ENCODE results near the gene DNLZ. TPM values are rescaled to one million over a fixed set of nuclear protein-coding genes. Genes with fewer than 3 reads are reported as not detected.

The DNLZ gene
- total and polyA plus RNA-seq, 2 of the 4 experiments (the other 2 are of a cell fraction) = 2.0 to 11.4 TPM

DNA sequence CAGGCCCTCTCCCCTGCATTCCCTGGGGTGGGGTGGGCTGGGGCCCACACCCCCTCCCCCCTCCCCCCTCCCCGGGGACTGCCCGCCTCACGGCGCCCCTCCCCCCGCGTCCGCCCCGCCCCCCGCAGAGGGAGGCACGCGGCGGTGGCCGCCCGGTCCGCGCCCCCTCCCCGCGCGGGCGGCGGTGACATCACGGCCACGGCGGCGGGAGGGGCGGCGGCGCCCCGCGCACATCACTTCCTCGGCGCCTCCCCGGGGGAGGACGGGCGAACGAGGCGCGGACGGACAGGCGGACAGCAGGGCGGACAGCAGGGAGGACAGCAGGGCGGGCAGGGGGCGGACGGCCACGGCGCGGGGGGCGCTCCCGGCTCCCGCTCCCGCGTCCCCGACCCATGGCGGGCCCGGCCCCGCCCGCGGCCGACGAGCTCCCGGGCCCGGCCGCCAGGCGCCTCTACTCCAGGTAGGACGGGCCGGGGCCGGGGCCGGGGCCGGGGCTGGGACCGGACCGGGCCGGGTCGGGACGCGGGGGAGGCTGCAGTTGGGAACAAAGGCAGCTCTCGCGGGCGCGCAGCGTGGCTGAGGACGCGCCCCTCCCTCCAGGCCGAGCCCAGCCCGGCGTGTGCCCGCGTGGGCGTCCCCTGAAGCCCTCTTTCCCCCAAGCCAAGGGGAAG, 36.1 kb downstream of the DNLZ start, which contains the start of gene GPSM1:
GPSM1 (plus strand) TSS at position 236 of the 671 bp plus-strand sequence; CDS start at position 393, 157 bp downstream.
- H2AK5ac ChIP-seq (ENCODE audit: low read depth, low read length) = peak within 1 kb of the TSS; percentile 100
- in situ Hi-C loops (cut with MboI; ENCODE audit: low sequenced_read_pairs) = no loop called here
- POLR2A ChIA-PET (ENCODE audit: unreplicated experiment) = interaction anchor here (0.7 kb wide), 1 partner anchor 36 kb away, joined by 4 read pairs; no protein-coding TSS in a partner anchor
- H4K91ac ChIP-seq (ENCODE audit: insufficient read depth, low read depth, low read length) = peak within 1 kb of the TSS; percentile 99
- peak within 1 kb of the TSS; percentile 98 for H4K5ac ChIP-seq (ENCODE audit: low read depth, low read length)
- intact Hi-C loops (cut with micrococcal nuclease) = loop anchor here (5.0 kb wide), 1 partner anchor 75 kb away; the partner anchor contains the start of gene SNAPC4
- H3K9me3 ChIP-seq (ENCODE audit: control insufficient read depth, insufficient read depth, low read length) = no peaks in the 10 kb centered on the region
- dilution Hi-C loops (cut with HindIII; ENCODE audit: low sequenced_read_pairs, unreplicated experiment) = no loop called here
- TF ChIP-seq MAFK (IDR thresholded peaks at IDR 0.05; ENCODE audit: low read depth, low read length) (no peak), BHLHE40 (IDR thresholded peaks at IDR 0.05; ENCODE audit: low read depth, low read length) (peak; percentile 57; the same call in 1 of the 2 replicates), RAD21 (IDR thresholded peaks at IDR 0.05; ENCODE audit: low read length) (no peak), RCOR1 (IDR thresholded peaks at IDR 0.05; ENCODE audit: insufficient replicate concordance, low read length) (no peak), MAZ (IDR thresholded peaks at IDR 0.05; ENCODE audit: borderline replicate concordance, low read depth, low read length) (peak; percentile 93; the same call in 1 of the 2 replicates), NFE2L2 (IDR thresholded peaks at IDR 0.05; ENCODE audit: low read depth, low read length) (no peak), POLR2A (IDR thresholded peaks at IDR 0.05; ENCODE audit: low read depth, low read length) (peak; percentile 89)
- peak within 1 kb of the TSS; percentile 100 for H2AK9ac ChIP-seq (replicated peaks; ENCODE audit: low read depth, low read length, poor library complexity)
- H2BK120ac ChIP-seq (ENCODE audit: low read depth, low read length) = peak within 1 kb of the TSS; percentile 100
- CTCF ChIA-PET = interaction anchor here (0.7 to 1.4 kb wide), 2 partner anchors 15 to 35 kb away, joined by 3 read pairs; no protein-coding TSS in a partner anchor
- peak within 1 kb of the TSS; percentile 96 for H2BK20ac ChIP-seq (ENCODE audit: low read depth, low read length)
- H3K9ac ChIP-seq (ENCODE audit: low read depth, low read length) = peak within 1 kb of the TSS; percentile 98
- peak within 1 kb of the TSS; percentile 99 for H3K14ac ChIP-seq (replicated peaks; ENCODE audit: low read depth, low read length)
- 0% methylated on average over 10 of the region's 88 CpGs; no CpG with 5 or more reads in 1 of the 2 experiments for WGBS, 2 experiments (ENCODE audit: extremely low coverage in 2 of 2, insufficient read length in 1 of 2)
- H3K9me1 ChIP-seq (ENCODE audit: insufficient read depth, low read length) = peaks cover 5% of the 10 kb centered on the region
- H4K8ac ChIP-seq (ENCODE audit: low read depth in 2 of 2, low read length in 2 of 2) = peak within 1 kb of the TSS; percentile 97 to 99
- peaks cover 35% of the 10 kb centered on the region for H3K4me1 ChIP-seq (ENCODE audit: control insufficient read depth, insufficient read depth, low read length)
- H3K36me3 ChIP-seq (ENCODE audit: control insufficient read depth, insufficient read depth, low read length) = peaks cover 14% of the 10 kb centered on the region; the same call in 1 of the 2 replicates
- H3K4me3 ChIP-seq (ENCODE audit: insufficient read depth, low read depth, low read length) = peak within 1 kb of the TSS; percentile 96
- H3K56ac ChIP-seq (ENCODE audit: extremely low read depth, insufficient read depth, low read length) = peak within 1 kb of the TSS; percentile 96
- peak within 1 kb of the TSS; percentile 99 for H2BK5ac ChIP-seq (ENCODE audit: low read depth, low read length, poor library complexity, severe bottlenecking)
- ATAC-seq (ENCODE audit: low read depth) = peak; percentile 49
- peaks cover 42% of the 10 kb centered on the region for H4K20me1 ChIP-seq (ENCODE audit: insufficient read depth, low read length)
- H3K4ac ChIP-seq (ENCODE audit: low read depth, low read length) = peak within 1 kb of the TSS; percentile 100
- peak within 1 kb of the TSS; percentile 98 for H3K23ac ChIP-seq (ENCODE audit: low read depth, low read length)
- peak within 1 kb of the TSS; percentile 85 for H2AFZ ChIP-seq (replicated peaks; ENCODE audit: low read length, poor library complexity)
- H3K18ac ChIP-seq (ENCODE audit: low read depth, low read length) = peak within 1 kb of the TSS; percentile 97
- H2BK15ac ChIP-seq (ENCODE audit: low read depth, low read length) = peak within 1 kb of the TSS; percentile 99; the same call in 2 of the 3 replicates
- H3K27ac ChIP-seq (ENCODE audit: insufficient read depth, low read length) = peak within 1 kb of the TSS; percentile 97
- H3K79me1 ChIP-seq (ENCODE audit: low read depth in 1 of 2, low read length in 2 of 2) = peaks cover 3 to 30% of the 10 kb centered on the region in 2 experiments; a peak in 2 of 4 replicates
- no TSS peak for BruUV-seq (replicated peaks)
- peak; percentile 58 for DNase-seq
- H3K4me2 ChIP-seq (ENCODE audit: low read depth, low read length) = peak within 1 kb of the TSS; percentile 97
- H3K27me3 ChIP-seq (ENCODE audit: control insufficient read depth, insufficient read depth, low read length) = no peaks in the 10 kb centered on the region
